Stimulated activated naive CD4-positive, alpha-beta T cell (primary cell): ENCODE measurements around the gene SLC22A5.

Source experiments
- DNase-seq, 6 experiments: peaks; one replicate each; lab custom pipeline; 2025; lab: John Stamatoyannopoulos, UW

Gene SLC22A5

DNA sequence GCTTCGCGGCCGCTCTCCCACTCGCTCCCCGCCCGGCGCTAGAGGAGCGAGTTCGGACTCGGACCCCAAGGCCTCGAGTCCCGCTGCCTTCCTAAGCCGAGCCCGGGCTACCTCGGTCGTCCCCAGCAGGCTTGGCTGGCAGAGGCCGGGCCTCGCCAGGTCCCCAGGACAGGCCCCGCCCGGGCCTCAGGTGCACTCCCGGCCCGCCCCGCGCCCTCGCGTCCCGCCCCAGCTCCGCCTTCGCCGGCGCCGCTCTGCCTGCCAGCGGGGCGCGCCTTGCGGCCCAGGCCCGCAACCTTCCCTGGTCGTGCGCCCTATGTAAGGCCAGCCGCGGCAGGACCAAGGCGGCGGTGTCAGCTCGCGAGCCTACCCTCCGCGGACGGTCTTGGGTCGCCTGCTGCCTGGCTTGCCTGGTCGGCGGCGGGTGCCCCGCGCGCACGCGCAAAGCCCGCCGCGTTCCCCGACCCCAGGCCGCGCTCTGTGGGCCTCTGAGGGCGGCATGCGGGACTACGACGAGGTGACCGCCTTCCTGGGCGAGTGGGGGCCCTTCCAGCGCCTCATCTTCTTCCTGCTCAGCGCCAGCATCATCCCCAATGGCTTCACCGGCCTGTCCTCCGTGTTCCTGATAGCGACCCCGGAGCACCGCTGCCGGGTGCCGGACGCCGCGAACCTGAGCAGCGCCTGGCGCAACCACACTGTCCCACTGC is at the start of gene SLC22A5:
Gene SLC22A5, plus strand, starts transcription at position 237 of the 707 bp plus-strand sequence. Its CDS starts 263 bp downstream, at position 500.
- peak; percentile 46 to 85 (median 66) for DNase-seq

DNA sequence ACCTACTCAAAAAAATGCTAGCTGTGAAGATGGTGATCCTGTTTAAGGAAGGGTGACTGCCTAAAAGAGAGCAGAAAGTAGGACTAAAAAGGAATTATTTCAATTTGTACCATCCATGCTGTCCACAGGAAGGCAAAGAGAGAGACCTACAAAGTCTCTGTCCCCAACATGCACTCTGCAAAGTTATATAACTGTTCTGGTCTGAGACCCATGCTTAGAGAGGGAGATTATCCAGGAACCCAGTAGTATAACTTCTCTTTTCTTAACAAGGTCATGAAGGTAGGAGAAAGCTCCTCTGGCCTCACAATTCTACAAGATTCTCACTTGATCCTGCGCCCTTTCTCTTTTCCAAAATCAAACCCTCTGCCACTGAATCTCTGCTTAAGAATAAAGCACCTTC is 49.5 kb upstream of the SLC22A5 start:
- DNase-seq: no peak

DNA sequence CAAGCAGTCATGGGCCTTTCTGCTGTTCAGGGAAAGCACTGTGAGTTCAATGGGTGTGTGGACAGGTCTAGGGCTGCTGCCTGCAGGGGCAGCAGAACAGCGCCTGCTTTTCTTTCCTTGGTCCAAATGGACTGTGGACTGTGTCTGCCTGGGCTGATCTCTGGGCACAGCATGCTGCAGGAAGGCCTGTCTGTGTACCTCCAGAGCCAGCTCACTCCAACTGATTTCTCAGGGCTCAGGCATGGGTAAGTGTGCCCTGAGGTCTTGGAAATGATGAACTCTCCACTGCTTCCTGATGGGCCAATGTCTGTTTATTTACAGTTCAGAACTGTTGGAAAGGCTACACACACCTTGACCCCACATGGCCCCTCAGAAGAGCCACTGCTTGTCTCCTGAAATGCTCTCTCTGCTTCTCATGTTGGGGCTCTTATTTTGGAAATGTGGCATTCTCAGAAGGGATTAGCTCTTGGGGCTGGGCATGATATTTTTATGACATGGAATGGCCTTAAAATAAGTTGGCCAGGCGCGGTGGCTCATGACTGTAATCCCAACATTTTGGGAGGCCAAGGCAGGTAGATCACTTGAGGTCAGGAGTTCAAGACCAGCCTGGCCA is 48.3 kb upstream of the SLC22A5 start:
- no peak for DNase-seq

DNA sequence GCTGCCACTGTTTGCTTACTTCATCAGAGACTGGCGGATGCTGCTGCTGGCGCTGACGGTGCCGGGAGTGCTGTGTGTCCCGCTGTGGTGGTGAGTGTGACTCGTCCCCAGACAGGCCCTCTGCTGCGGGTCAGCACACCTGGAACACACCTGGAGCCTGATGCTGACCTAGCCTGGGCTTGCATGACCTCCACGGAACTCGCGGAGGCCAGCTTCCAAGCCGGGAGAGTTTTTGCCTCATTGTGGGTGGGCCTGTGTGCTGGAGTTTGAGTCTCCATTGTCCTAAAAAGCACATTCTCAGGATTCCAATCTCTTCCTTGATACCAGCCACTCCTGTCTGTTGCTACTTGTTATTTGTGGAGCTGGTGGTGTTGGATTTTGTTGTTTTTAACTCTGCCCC is 47.2 kb upstream of the SLC22A5 start:
- no peak for DNase-seq

DNA sequence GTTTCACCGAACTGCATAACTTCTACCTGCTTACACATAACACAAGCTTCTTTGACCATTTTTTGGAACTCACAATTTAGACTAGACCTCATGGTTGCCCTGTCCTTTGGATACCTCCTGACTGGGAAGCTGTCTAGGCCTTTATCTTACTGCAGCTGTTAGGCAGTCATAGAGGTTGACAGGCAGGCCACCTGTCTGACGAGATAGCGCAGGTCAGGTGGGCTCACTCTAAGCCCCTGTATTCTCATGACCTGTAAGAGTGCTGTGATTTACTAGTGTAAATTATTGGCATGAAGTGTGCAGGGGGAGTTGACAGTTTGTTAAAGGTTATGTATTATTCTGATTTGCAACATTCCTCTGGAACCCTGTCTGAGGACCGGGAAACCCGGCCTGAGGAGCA is 46.3 kb upstream of the SLC22A5 start:
- DNase-seq: no peak

DNA sequence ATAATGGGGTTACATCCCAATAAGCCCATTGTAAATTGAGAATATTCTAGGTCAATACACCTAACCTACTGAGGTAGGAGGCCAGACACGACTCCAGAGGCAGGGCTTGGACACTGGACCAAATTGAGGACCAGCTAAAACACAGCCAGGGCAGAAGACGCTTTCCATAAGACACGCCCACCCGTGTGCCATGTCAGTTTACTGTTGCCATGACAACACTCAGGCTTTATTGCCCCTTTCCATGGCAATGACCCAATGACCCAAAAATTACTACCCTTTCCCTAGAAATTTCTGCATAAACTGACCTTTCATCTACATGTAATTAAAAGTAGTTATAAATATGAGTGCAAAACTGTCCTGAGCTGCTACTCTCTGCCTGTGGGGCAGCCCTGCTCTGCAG is 43.8 kb upstream of the SLC22A5 start:
- DNase-seq: no peak

DNA sequence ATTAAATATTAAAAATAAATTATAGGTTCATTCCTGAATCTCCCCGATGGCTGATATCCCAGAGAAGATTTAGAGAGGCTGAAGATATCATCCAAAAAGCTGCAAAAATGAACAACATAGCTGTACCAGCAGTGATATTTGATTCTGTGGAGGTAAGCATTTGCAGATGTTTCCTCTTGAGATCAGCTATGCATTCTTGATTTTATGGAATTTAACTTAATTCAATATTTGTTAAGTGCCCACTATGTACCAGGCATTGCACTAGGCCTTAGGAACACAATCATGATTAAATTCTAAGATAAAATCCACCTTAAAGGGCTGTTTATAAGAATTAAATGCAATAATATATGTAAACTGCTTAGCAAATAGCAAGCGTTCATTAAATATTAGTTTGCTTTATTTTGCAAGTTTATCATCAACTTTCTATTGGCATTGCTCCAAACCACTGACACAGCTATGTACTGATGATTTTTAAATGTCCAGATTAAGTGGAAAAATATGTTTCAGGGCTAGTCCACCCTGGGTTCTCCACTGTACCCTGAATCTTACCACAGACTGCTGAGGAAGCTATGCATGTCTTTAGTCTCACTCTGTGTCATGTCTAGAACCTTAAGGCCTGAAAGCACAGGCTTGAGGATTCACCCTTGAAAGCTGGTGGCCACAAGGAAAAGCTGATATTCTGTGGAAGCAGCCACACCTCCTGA is 42.1 kb upstream of the SLC22A5 start:
- DNase-seq: no peak

DNA sequence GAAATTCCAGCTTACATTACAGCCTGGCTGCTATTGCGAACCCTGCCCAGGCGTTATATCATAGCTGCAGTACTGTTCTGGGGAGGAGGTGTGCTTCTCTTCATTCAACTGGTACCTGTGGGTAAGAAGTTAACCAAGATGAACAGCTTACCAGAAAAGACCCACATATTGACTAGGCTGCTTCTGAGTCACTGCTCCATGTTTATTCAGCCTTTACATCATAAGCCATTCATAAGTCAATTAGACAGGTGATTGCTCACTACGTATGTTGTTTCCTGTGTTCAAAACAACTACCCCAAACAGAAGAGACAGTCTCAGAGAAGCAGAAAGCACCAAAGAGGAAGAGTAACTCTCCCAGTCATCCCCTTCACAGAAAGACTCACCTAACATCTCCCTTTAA is 34.7 kb upstream of the SLC22A5 start:
- no peak for DNase-seq

DNA sequence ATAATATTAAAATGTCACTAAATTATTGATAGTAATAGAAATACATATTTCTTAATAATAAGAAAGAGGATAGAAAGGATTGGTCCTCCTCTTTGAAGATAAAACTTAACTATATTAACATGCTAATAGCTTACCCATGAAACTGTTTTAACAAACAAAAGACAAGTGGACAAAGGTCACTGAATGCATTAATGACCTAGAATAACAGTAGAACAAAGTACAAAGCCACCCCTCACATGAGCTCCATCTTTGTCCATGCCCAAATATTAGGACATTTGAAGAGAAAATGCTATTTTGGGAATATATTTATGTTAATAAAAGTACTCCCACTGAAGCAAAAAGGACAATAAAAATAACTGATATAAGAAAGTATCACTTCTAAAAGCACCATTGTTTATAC is 34.1 kb upstream of the SLC22A5 start:
- DNase-seq: no peak

DNA sequence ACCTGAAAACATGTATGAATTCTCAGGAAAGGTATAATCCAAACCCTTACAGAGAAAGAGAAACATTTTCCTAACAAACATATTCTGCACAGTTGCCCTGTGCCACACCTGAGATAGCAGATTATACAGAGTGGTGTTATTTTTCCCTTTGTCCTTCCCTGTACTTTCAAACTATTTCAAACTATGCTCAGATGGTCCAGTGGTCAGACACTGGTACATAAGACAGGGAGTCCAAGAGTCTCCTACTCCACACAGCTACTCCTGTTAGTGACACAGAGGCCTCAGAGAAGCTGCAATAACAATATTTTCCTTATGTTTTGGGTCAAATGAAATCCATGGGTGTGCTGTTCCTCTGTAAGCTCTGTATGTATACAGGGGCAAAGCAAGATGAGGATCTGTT is 30.0 kb upstream of the SLC22A5 start:
- DNase-seq: no peak

DNA sequence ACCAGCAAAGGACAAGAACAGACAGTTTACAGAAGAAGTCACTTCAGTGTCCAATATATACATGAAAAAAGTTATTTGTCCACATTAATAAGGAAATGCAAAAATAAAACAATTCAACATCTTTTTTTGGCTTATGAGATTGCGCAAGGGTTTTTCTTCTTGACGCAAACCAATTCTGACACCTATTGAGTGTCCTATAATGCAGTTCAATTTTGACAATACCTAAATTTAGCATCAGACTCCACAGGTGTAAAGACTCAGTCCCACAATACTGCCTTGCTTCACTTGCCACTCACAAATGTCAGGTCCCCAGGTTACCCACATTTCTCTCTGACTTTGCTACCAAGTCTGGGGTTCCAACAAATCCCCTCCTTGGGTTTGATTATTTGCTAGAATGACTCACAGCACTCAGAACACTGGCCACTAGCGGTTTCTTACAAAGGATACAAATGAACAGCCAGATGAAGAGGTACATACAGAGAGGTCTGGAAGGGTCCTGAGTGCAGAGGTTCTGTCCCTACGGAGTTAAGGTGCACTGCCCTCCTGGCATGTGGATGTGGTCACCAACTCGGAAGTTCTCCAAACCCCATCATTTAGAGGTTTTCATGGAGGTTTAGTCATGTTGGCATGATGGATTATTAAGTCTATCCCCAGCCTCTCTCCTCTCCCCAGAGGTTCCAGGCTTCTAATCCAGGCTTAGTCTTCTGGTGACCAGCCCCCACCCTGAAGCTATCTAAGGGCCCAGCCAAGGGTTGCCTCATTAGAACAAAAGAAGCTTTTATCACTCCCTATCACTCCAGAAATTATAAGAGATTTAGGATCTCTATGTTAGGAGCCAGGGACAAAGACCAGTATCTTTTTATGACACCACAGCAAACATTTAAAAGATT is 27.0 kb upstream of the SLC22A5 start:
- DNase-seq: no peak

DNA sequence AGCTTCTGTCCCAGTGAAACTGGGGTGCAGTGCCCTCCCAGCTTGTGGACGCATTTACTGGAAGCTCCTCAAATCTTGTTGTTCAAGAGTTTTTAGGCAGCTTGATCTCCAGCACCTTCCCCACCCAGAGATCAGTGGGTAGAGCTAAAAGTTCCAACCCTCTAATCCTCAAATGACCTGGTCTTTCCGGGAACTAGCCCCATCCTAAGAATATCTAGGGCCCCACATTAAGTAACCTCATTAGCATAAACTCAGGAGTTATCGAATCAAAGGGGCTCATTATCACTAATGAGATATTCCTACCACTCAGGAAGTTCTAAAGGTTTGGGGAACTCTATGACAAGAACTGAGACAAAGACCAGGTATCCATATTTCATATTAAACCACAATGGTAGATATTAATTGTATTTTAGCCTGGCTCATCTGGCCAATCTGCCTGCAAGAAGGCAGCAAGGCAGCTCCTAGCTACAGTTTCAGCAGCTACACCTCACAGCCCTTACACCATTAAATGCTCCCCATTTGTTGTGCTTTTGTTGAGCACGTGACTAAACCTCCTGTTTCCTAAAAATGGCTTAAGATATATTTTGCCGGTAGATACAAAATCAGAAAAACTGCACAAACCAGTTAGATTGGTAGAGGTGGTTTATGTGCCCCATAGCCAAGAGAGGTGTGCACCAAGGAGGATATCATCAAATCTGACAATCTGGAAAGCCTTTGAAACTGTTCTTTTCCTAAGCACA is 24.6 kb upstream of the SLC22A5 start:
- DNase-seq: no peak

DNA sequence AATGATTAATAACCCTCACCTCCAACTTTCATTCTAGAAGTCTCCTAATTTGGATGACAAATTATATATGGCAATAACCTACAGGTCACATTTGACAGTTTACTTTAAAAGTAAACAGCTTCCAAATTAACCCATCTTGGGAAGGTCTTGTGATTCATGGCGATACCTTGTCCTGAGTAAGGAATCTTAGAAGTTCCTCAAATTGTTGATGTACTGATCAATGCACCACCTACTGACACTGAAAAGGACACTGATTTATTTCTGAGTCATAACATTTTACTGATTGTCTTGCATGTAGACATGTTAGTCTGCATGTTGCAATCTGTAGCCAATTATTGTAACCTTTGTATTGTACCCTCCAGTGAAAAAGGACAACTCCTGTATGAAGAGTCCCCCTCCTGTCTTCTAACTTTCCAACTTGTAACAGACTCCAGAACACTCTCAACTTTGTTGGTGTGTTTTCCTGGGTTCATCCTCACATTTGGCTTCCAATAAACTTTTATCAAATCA is 16.0 kb upstream of the SLC22A5 start:
- no peak for DNase-seq

DNA sequence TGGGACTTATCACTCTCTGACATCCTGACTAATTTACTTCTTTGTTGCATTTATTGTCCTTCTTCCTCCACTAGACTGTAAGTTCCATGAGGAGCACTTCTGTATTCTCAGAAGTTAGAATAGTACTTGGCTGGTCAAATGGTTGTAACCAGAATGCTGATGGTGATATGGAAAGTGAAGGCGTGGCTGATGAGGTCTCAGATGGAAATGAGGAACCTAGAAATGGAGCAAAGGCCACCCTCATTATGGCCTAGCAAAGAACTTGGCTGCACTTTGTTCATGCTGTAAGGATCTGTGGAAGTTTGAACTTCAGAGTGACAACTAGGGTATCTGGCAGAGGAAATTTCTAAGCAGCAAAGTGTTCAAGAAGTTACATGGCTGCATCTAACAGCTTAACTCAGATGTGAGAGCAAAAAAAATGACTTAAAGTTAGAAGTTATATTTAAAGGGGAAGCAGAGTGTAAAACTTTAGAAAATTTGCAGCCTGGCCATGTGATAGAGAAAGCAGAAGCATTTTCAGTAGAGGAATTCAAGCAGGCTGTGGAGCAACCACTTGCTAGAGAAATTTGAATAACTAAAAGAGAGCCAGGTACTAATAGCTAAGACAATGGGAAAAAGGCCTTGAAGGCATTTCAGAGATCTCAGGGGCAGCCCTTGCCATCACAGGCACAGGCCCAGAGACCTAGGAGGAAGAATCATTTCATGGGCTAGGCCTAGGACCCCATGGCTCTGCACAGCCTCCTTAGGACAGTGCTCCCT is 14.9 kb upstream of the SLC22A5 start:
- no peak for DNase-seq

DNA sequence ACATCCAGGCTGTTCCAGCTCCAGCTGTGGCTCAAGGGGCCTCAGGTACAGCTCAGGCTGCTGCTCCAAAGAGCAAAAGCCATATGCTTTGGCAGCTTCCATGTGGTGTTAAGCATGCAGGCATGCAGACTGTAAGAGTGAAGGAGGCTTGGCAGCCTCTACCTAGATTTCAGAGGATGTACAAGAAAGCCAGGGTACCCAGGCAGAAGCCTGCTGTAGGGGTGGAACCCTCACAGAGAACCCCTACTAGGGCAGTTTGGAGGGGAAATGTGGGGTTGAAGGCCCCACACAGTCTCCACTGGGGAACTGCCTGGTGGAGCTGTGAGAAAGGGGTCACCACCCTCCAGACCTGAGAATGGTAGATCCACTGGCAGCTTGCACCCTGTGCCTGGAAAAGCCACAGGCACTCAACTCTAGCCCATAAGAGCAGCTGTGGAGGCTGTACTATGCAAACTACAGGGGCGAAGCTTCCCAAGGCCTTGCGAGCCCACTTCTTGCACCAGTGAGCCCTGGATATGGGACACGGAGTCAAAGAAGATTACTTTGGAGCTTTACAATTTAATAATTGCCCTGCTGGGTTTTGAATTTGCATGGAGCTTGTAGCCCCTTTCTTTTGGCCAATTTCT is 14.3 kb upstream of the SLC22A5 start:
- no peak for DNase-seq

DNA sequence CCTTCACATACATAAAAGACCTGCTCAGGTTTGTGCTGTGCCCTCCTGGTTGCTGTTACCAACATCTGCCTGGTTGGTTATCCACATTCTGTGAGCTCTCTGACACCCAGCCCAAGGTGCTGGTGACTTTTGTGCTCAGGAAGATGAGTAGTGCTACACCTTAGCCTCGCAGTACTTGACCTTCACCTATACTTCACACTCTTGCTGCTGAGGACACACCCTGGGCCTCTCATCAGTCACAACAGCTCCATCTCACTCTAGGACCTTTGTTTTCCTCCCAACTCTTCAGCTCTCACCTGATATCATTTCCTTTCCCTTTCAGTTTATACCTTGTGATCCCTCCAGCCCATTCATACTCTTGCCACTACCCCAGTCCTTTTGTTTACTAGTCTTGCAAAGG is 10.7 kb upstream of the SLC22A5 start:
- DNase-seq: no peak

DNA sequence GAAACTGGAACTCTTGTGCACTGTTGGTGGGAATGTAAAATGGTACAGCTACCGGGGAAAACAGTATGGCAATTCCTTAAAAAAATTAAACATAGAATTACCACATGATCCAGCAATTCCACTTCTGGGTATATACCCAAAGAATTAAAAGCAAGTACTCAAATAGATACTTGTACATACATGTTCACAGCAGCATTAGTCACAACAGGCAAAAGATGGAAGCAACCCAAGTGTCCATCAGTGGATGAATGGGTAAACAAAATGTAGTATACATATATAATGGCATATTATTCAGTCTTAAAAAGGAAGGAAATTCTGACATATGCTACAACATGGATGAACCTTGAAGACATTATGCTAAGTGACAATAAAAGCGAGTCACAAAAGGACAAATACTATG is 7.4 kb upstream of the SLC22A5 start:
- no peak for DNase-seq

DNA sequence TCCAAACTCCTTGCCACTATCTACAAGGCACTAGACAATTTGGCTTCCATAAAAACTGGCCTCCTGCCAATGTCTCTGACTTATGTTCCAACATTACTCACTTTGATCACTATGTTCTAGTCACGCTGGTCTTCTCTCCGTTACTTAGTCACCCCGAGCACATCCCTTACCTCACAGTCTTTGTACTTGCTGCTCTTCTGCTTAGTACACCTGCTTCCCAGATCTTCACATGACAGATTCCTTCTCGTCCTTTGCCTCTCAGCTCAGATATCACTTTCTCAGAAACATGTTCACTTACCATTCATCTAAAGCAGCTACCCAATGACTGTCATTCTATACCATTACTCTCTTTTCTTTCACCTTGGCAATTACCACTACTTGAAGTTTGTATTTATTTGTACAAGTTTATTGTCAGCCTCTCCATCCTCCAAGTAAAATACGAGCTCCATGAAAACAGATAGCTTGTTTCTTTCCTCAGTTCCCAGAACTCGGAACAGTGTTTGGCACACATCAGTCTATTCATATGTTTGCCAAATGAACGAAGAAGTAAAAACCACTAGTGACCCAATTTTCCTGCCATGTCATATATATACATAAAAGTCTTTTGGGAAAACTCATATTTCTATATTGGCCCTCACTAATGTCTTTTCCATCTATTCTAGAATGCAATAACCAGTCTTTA is 5.9 kb upstream of the SLC22A5 start:
- no peak for DNase-seq

DNA sequence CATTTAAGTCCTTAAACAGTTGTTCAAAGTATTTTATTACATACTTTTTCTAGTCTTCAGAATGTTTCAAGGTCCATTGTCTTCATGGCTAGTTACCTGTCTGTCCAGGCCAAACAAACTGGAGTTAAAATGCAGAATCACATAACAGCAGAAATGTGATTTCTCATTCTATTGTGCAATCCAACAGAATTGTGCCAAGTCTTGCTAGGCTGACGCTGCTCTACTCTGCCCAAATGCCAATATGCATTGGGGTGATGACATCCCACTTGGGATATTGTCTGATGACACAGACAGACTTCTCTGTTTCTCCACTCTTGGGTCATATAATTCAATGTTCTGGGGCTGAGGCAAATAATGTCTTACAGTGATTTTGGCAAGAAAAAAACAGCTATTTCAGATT is 5.2 kb upstream of the SLC22A5 start:
- DNase-seq: no peak

DNA sequence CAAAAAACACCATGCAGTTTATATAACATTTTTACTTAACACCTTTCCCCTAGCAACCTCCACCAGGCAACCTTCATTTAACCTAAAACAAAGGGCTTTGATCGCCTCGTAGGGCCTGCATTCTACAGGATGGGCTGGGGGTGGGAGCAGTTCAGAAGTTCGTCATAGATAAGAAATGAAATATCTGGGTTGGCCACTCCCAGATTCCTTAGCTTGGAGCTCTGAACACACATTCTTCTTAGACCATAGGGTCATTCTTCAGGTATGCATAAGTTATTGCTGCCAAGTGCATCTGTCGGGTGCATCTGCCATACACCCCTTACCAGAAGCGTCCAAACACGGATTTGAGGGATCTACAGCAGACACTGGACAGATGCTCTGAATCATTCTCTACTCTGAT is 4.3 kb upstream of the SLC22A5 start:
- DNase-seq: no peak
